Activated CD8-positive, alpha-beta T cell treated with anti-CD3 and anti-CD28 coated beads for 36 hours (primary cell): ENCODE data around the gene CACTIN. TPM values are rescaled to one million over a fixed set of nuclear protein-coding genes. Genes with fewer than 3 reads are reported as not detected.

Experiments
- ATAC-seq: fragments of 200-7000 bp; cut with Tn5 transposase; one replicate; pipeline ENCODE4 v1.10.0; 2021; ENCODE audit warnings: mild to moderate bottlenecking, moderate library complexity
- CTCF ChIA-PET: fragments of 350-600 bp; sonication (Branson Sonifier 250); formaldehyde crosslinking; loops from one replicate; lab custom pipeline; 2021; ENCODE audit warnings: antibody characterized with exemption; lab: Charles Lee
- POLR2A ChIA-PET: fragments of 350-600 bp; sonication (Branson Sonifier 250); formaldehyde crosslinking; loops from one replicate; lab custom pipeline; 2021; ENCODE audit warnings: antibody characterized with exemption; lab: Charles Lee
- DNase-seq: peaks from one replicate; pipeline ENCODE4 v3.0.0-alpha.2; 2020
- H3K27ac Mint-ChIP-seq: one replicate; pipeline ENCODE4 v1.8.0; 2021; ENCODE audit warnings: mild to moderate bottlenecking, mixed read lengths
- H3K27me3 Mint-ChIP-seq: one replicate; pipeline ENCODE4 v1.8.0; 2021; ENCODE audit warnings: mixed read lengths
- H3K36me3 Mint-ChIP-seq: one replicate; pipeline ENCODE4 v1.8.0; 2021; ENCODE audit warnings: low read depth, mixed read lengths
- H3K4me1 Mint-ChIP-seq: one replicate; pipeline ENCODE4 v1.8.0; 2021; ENCODE audit warnings: low read depth, mixed read lengths
- H3K4me3 Mint-ChIP-seq: one replicate; pipeline ENCODE4 v1.8.0; 2021; ENCODE audit warnings: mild to moderate bottlenecking, moderate library complexity, mixed read lengths
- H3K9me3 Mint-ChIP-seq: one replicate; pipeline ENCODE4 v1.8.0; 2021; ENCODE audit warnings: mixed read lengths
- CTCF ChIP-seq: fragments of 200-600 bp; IDR thresholded peaks from one replicate; pipeline ENCODE4 v1.8.0; 2022; ENCODE audit warnings: antibody characterized with exemption, mild to moderate bottlenecking
- intact Hi-C: fragments of 100-400 bp; cut with micrococcal nuclease; formaldehyde crosslinking; loops from one replicate; pipeline ENCODE4 v1.10.0; 2022
- total RNA-seq, 2 experiments: library from RNA; stranded (reverse); gene quantifications; one replicate each; pipeline ENCODE4 v1.2.3, GENCODE V29; 2021

The CACTIN gene
- total RNA-seq, 2 experiments from 2014 or later: 25.9 to 28.5 TPM

- no peaks in the 10 kb centered on the region for H3K36me3 Mint-ChIP-seq
- no peaks in the 10 kb centered on the region for H3K9me3 Mint-ChIP-seq
- TF ChIP-seq CTCF: no peak
- POLR2A ChIA-PET: no interaction called here
- DNase-seq (peak; percentile 13), ATAC-seq (no peak)
- H3K27me3 Mint-ChIP-seq: no peaks in the 10 kb centered on the region
- CTCF ChIA-PET: interaction anchor here (1.8 kb wide), 1 partner anchor 18 kb away, joined by 9 read pairs; the partner anchor contains the start of gene GIPC3
- peaks cover 9% of the 10 kb centered on the region for H3K4me1 Mint-ChIP-seq
- intact Hi-C loops: no loop called here
- no peak overlapping the region for H3K27ac Mint-ChIP-seq
- H3K4me3 Mint-ChIP-seq: no peak overlapping the region
These were observed 23.3 kb downstream of the CACTIN start for GRCh38 chr19:3603121-3603811.

- ATAC-seq (no peak), DNase-seq (no peak)
- Mint-ChIP-seq H3K4me1 (no peaks in the 10 kb centered on the region), H3K36me3 (no peaks in the 10 kb centered on the region), H3K27ac (no peak overlapping the region), H3K27me3 (no peaks in the 10 kb centered on the region), H3K4me3 (no peak overlapping the region), H3K9me3 (no peaks in the 10 kb centered on the region)
- no peak for TF ChIP-seq CTCF
- POLR2A ChIA-PET: interaction anchor here (0.8 kb wide), 1 partner anchor 17 kb away, joined by 3 read pairs; no protein-coding TSS in a partner anchor
- intact Hi-C loops: no loop called here
- CTCF ChIA-PET: interaction anchor here (1.2 kb wide), 1 partner anchor 10 kb away, joined by 3 read pairs; no protein-coding TSS in a partner anchor
These were observed 25.6 kb downstream of the CACTIN start for GRCh38 chr19:3601021-3601420.

- intact Hi-C loops: no loop called here
- POLR2A ChIA-PET: no interaction called here
- Mint-ChIP-seq H3K9me3 (no peaks in the 10 kb centered on the region), H3K36me3 (no peaks in the 10 kb centered on the region), H3K27ac (no peak overlapping the region), H3K4me3 (no peak overlapping the region), H3K4me1 (no peaks in the 10 kb centered on the region), H3K27me3 (no peaks in the 10 kb centered on the region)
- TF ChIP-seq CTCF: no peak
- CTCF ChIA-PET: no interaction called here
- ATAC-seq: no peak
- DNase-seq: no peak
These were observed 26.8 kb downstream of the CACTIN start for GRCh38 chr19:3599776-3600187.

- Mint-ChIP-seq H3K9me3 (no peaks in the 10 kb centered on the region), H3K4me1 (no peaks in the 10 kb centered on the region), H3K36me3 (no peaks in the 10 kb centered on the region), H3K4me3 (no peak overlapping the region), H3K27ac (no peak overlapping the region), H3K27me3 (no peaks in the 10 kb centered on the region)
- POLR2A ChIA-PET: no interaction called here
- CTCF ChIA-PET: no interaction called here
- intact Hi-C loops: no loop called here
- ATAC-seq: no peak
- DNase-seq: no peak
- TF ChIP-seq CTCF: no peak
These were observed 31.0 kb downstream of the CACTIN start for GRCh38 chr19:3595521-3596061.

- ATAC-seq (peak; percentile 49), DNase-seq (peak; percentile 22)
- no peaks in the 10 kb centered on the region for H3K4me1 Mint-ChIP-seq
- CTCF ChIA-PET: interaction anchor here (1.0 to 2.4 kb wide), 2 partner anchors 11 to 47 kb away, joined by 3 to 14 read pairs; no protein-coding TSS in a partner anchor
- H3K27ac Mint-ChIP-seq: no peak overlapping the region
- H3K9me3 Mint-ChIP-seq: no peaks in the 10 kb centered on the region
- intact Hi-C loops: no loop called here
- H3K36me3 Mint-ChIP-seq: no peaks in the 10 kb centered on the region
- H3K4me3 Mint-ChIP-seq: no peak overlapping the region
- POLR2A ChIA-PET: interaction anchor here (1.0 kb wide), 1 partner anchor 37 kb away, joined by 3 read pairs; no protein-coding TSS in a partner anchor
- no peak for TF ChIP-seq CTCF
- H3K27me3 Mint-ChIP-seq: no peaks in the 10 kb centered on the region
These were observed 33.4 kb downstream of the CACTIN start for GRCh38 chr19:3593156-3593555.
